Gastroesophageal sphincter (tissue), 3 donors: ENCODE data around the gene GRPR.

Experiments used
- CTCF ChIP-seq, 4 experiments: fragments of 200-600 bp in 2 of 4; fragments of 450-650 bp in 2 of 4; sonication (generic) in 1 of 4; IDR thresholded peaks; one replicate each; pipeline ENCODE4 v1.5.1; 2017 to 2019; ENCODE audit warnings: antibody characterized with exemption in 4 of 4, mild to moderate bottlenecking in 2 of 4, moderate library complexity in 2 of 4
- EP300 ChIP-seq: sonication (generic); formaldehyde crosslinking; IDR thresholded peaks from one replicate; pipeline ENCODE4 v1.6.1; 2017; ENCODE audit warnings: antibody characterized with exemption, mild to moderate bottlenecking
- POLR2A ChIP-seq, 2 donors: fragments of 450-650 bp; IDR thresholded peaks; one replicate each; pipeline ENCODE4 v1.6.1; 2017; ENCODE audit warnings: antibody characterized with exemption in 2 of 2, mild to moderate bottlenecking in 2 of 2, moderate library complexity in 1 of 2
- POLR2AphosphoS5 ChIP-seq: sonication (generic); formaldehyde crosslinking; IDR thresholded peaks from one replicate; pipeline ENCODE4 v1.6.1; 2017; ENCODE audit warnings: antibody characterized with exemption

DNA sequence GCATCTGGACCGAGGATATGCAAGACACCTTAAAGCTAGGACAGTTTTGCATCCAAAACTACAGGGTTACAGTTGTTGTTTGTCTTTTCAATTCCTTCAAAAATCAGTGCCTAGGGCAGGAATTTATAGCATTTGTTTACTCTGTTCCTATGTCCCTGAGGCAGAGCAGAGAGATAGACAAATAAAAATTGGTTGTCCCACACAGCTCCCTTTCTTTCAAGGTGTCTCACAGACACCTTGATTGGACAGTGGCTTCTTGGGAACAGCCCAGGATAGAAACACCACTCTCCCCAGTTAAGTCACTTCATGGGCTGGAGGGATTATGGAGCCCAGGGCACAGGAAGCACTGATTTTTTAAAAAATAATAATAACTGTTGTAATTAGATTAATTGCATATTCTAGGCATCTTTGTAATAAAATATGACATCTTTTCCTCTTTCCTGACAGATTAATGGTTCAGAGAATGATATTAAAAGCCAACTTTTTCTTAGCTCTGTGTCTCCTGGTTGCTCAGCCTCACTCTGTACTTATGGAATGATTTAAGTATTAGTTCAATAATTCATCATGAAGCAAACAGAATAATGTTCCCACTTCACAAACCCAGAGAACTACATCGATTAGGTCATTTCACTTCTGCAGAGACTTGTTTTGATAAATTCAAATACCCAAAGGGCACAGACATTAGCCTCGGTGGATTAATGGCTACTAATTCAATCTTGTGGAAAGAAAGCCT lies 52.1 kb downstream of the GRPR start:
- no peak for TF ChIP-seq CTCF (IDR thresholded peaks at IDR 0.05)
- no peak for TF ChIP-seq EP300
- no peak for TF ChIP-seq POLR2A (IDR thresholded peaks at IDR 0.05)
- no peak for TF ChIP-seq POLR2AphosphoS5
